HEK293T (cell line): ENCODE results near the gene SETD2.

ENCODE experiments used
- CTCF ChIA-PET: fragments of 350-600 bp; formaldehyde crosslinking; extraction: SDS; loops from one replicate; lab custom pipeline; 2021; ENCODE audit warnings: antibody characterized with exemption, inconsistent platforms; lab: Yijun Ruan, JAX
- POLR2A ChIA-PET: fragments of 350-600 bp; formaldehyde crosslinking; extraction: SDS; loops from one replicate; lab custom pipeline; 2020; ENCODE audit warnings: antibody characterized with exemption, inconsistent platforms; lab: Yijun Ruan, JAX
- DNase-seq: peaks from one replicate; pipeline ENCODE4 v3.0.0; 2012; ENCODE audit warnings: mixed read lengths; ENCODE audit errors: extremely low spot score
- ARNT ChIP-seq: fragments of 450-650 bp; IDR thresholded peaks from 2 replicates; pipeline ENCODE4 v1.6.1; 2017; ENCODE audit warnings: mild to moderate bottlenecking
- BHLHE40 ChIP-seq: fragments of 450-650 bp; IDR thresholded peaks from 2 replicates; pipeline ENCODE4 v1.6.1; 2016; ENCODE audit warnings: mild to moderate bottlenecking, moderate library complexity, borderline replicate concordance
- CTBP1 ChIP-seq: fragments of 450-650 bp; IDR thresholded peaks from 2 replicates; pipeline ENCODE4 v1.6.1; 2016; ENCODE audit warnings: borderline replicate concordance
- ELF4 ChIP-seq: fragments of 450-650 bp; IDR thresholded peaks from 2 replicates; pipeline ENCODE4 v1.6.1; 2017; ENCODE audit warnings: antibody characterized with exemption
- FOXA1 ChIP-seq: fragments of 450-650 bp; IDR thresholded peaks from 2 replicates; pipeline ENCODE4 v1.6.1; 2016; ENCODE audit warnings: mild to moderate bottlenecking
- FOXK2 ChIP-seq: fragments of 450-650 bp; IDR thresholded peaks from 2 replicates; pipeline ENCODE4 v1.6.1; 2016; ENCODE audit warnings: mild to moderate bottlenecking
- FOXM1 ChIP-seq: fragments of 450-650 bp; IDR thresholded peaks from 2 replicates; pipeline ENCODE4 v1.6.1; 2017; ENCODE audit warnings: mild to moderate bottlenecking, borderline replicate concordance
- HDGF ChIP-seq: fragments of 450-650 bp; IDR thresholded peaks from 2 replicates; pipeline ENCODE4 v1.6.1; 2017; ENCODE audit warnings: antibody characterized with exemption, borderline replicate concordance
- L3MBTL2 ChIP-seq: fragments of 450-650 bp; conservative IDR thresholded peaks from 2 replicates; pipeline ENCODE4 v1.6.1; 2016; ENCODE audit warnings: mild to moderate bottlenecking
- LEF1 ChIP-seq: fragments of 450-650 bp; IDR thresholded peaks from 2 replicates; pipeline ENCODE4 v1.6.1; 2017; ENCODE audit warnings: mild to moderate bottlenecking, borderline replicate concordance
- NFRKB ChIP-seq: fragments of 450-650 bp; IDR thresholded peaks from 2 replicates; pipeline ENCODE4 v1.6.1; 2016; ENCODE audit warnings: mild to moderate bottlenecking, moderate library complexity
- SP1 ChIP-seq: fragments of 450-650 bp; IDR thresholded peaks from 2 replicates; pipeline ENCODE4 v1.6.1; 2017
- SUZ12 ChIP-seq: fragments of 450-650 bp; IDR thresholded peaks from 2 replicates; pipeline ENCODE4 v1.6.1; 2016; ENCODE audit warnings: mild to moderate bottlenecking
- TARDBP ChIP-seq: fragments of 450-650 bp; IDR thresholded peaks from 2 replicates; pipeline ENCODE4 v1.6.1; 2016
- ZNF384 ChIP-seq: fragments of 450-650 bp; IDR thresholded peaks from 2 replicates; pipeline ENCODE4 v1.6.1; 2016
- TF ChIP-seq, protein P1 (sequence below): fragments of 450-650 bp; IDR thresholded peaks from 2 replicates; pipeline ENCODE4 v1.6.1; 2016

SETD2 gene

DNA sequence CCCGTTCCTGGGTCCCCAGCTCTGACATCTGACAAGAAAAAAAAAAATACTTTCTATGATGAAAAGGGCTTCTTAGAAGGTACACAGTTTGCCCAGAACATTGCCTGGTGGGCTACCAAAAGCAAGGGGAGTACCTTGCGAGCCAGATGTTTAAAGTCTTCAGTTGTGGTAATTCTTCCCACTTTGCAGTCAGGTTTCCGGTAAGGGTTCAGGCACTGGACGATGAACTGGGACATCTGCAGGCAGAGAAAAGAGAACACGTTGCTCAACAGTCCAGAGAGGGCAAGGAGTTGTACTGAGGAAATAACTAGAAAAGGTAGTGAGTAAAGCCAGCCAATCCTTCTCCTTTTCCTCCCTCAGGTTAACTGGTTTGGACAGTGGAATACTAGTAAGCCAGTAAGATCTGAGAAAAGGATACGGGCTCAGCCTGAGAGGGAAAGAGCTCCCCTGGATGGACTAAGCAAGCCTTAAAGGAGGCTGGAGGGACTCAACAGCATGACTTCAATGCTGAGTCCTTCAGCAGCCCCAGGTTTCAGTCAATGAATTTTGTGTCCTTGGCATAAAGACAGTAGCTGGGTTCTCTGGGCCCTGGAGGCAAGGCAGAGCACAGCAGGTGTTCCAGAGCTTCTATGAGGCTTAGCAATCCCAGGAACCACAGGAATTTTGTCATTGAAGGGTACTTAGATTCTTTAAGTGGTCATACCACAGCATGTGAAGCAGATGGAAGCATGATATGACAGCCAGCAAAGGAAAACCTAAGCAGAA, 146.2 kb downstream of the SETD2 start:
- ChIA-PET POLR2A (interaction anchor here (0.9 to 1.9 kb wide), 2 partner anchors 8 to 41 kb away, joined by 3 to 7 read pairs; partner anchors contain the start of gene CCDC12), CTCF (no interaction called here)
- no peak for DNase-seq
- TF ChIP-seq, protein P1, sequence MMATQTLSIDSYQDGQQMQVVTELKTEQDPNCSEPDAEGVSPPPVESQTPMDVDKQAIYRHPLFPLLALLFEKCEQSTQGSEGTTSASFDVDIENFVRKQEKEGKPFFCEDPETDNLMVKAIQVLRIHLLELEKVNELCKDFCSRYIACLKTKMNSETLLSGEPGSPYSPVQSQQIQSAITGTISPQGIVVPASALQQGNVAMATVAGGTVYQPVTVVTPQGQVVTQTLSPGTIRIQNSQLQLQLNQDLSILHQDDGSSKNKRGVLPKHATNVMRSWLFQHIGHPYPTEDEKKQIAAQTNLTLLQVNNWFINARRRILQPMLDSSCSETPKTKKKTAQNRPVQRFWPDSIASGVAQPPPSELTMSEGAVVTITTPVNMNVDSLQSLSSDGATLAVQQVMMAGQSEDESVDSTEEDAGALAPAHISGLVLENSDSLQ, result no peak
- TF ChIP-seq ZNF384 (no peak), TARDBP (no peak), FOXM1 (no peak), L3MBTL2 (no peak), CTBP1 (no peak), BHLHE40 (no peak), SP1 (no peak), FOXK2 (no peak), ARNT (no peak), LEF1 (no peak), FOXA1 (no peak), ELF4 (no peak), SUZ12 (no peak), NFRKB (no peak), HDGF (no peak)

DNA sequence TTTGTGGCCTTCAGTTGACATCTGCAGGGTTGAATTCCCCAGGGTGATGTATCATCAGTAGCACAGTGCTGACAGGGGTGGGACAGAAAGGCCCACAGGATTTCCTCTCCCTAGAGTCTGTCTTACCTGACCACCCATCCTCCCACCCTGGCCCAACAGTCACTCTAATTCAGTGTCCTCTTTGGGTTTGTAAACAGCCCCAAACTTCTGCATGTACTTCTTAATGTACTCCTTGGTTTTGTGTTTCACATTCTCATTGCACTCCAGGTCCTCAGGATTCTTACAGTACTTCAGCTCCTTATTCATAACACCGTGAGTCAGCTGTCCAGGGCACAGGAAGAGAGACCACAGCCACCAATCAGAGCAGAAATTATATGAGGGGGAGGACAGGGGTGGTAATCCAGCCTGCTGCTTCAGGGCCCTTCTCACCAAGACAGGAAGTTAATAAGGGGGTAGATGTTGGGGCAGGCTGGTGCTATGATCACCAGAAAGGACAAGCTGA, 146.9 kb downstream of the SETD2 start:
- TF ChIP-seq L3MBTL2 (no peak), NFRKB (no peak), SUZ12 (no peak), FOXK2 (no peak)
- TF ChIP-seq, protein P1, result no peak
- no peak for DNase-seq
- ChIA-PET CTCF (no interaction called here), POLR2A (no interaction called here)

DNA sequence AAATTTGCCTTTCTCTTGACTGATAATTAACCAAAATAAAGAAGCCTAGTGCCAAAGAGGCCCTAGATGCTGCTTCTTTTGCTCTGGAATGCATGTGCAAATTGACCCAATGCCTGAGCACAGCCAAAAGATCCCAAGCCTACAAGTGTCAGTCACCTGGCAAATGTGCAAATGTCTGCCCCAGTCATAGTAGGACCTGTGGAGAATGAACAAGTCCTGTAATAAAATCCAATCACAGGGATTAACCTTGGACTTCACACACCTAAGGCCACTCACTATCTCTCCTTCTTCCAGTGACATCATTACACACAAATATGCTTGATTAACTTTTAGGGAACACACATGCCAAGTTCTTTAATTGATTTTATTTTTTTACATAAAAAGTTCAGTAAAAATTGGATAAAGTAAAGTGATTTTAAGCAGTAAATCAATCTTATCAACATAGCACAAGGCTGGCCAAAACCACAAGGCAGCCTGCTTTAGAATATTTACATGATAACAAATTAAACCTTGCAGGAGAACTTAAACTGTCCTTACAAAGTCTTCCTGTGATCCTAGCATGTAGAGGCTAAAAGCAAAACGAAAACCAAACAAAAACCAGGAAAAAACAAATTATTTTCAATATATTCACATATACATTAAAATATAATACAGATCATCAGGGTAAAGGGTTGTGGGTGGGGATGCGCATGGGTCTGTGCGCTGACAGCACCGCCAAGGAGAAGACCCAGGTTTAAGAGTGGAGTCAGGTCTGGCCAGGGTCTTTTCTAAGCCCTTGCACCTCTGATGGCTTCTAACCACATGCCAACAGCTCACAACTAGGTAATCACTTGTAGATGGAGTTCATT, 147.6 kb downstream of the SETD2 start:
- TF ChIP-seq FOXM1, result no peak
- no peak for TF ChIP-seq FOXA1
- TF ChIP-seq, protein P1, result no peak
- TF ChIP-seq HDGF, result no peak
- no peak for TF ChIP-seq FOXK2
- no peak for TF ChIP-seq CTBP1
- TF ChIP-seq TARDBP, result no peak
- TF ChIP-seq ELF4, result no peak
- TF ChIP-seq LEF1, result no peak
- no peak for TF ChIP-seq SP1
- TF ChIP-seq ARNT, result no peak
- TF ChIP-seq L3MBTL2, result no peak
- no peak for TF ChIP-seq SUZ12
- TF ChIP-seq BHLHE40, result no peak
- ChIA-PET CTCF (no interaction called here), POLR2A (no interaction called here)
- no peak for DNase-seq

DNA sequence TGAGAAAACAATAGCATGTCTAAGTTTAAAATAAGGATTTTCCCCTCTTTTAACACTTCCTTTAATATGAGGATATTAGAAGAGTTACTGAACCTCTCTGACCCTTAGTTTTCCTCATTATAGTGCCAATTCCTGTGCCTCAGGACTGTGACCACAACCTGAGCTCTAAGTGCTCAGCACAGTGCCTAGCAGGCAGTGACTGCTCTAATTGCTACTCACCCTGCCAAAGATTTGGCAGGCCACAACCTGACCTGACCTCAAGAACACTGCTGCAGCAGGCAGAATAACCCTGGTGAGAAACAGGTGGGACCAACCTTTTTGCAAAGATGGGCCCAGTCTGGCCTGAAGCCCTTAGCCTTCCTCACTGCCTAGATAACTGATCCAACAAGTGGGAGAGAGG, 148.8 kb downstream of the SETD2 start:
- ChIA-PET POLR2A (no interaction called here), CTCF (interaction anchor here (1.1 kb wide), 1 partner anchor 17 kb away, joined by 3 read pairs; no protein-coding TSS in a partner anchor)
- TF ChIP-seq CTBP1, result no peak
- TF ChIP-seq, protein P1, result no peak
- no peak for TF ChIP-seq ZNF384
- no peak for TF ChIP-seq L3MBTL2
- no peak for TF ChIP-seq LEF1
- TF ChIP-seq FOXA1, result no peak

DNA sequence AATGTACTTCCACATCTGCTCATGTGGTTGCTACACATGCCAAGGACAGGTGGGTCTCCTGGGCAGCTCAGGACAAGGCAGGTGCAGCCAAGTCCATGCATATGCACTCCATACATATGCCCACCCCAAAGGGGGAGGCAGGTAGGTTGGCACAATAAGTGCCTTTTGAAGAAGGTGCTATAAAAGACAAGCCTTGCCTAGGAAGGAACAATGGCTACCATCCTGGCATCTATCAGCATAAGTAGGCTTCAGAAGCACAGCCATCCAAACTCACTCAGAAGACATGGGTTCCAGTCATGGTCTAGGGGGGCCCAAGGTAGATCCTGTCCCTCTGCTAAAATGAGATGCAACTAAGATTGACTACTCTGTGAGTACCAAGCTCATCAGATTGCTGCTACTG, 149.9 kb downstream of the SETD2 start:
- POLR2A ChIA-PET, result no interaction called here
- DNase-seq, result no peak
- TF ChIP-seq BHLHE40 (no peak), ZNF384 (no peak), FOXA1 (no peak), HDGF (no peak)
- CTCF ChIA-PET, result no interaction called here

More for the DNA sequence above, 148.8 kb downstream of the SETD2 start:
- no peak for DNase-seq
